HG02798 (cell line): ENCODE results near the gene PRKCH.
"Not testable (repeated sequence)": the region's sequence is repeated elsewhere in the genome, so short reads cannot be mapped to it uniquely, and the experiment has no call there.

Experiments
- ATAC-seq: cut with Tn5 transposase; IDR thresholded peaks from one replicate; pipeline ENCODE4 v1.9.1; 2021; ENCODE audit warnings: mild to moderate bottlenecking; ENCODE audit not compliant: unreplicated experiment, poor library complexity

PRKCH gene

DNA sequence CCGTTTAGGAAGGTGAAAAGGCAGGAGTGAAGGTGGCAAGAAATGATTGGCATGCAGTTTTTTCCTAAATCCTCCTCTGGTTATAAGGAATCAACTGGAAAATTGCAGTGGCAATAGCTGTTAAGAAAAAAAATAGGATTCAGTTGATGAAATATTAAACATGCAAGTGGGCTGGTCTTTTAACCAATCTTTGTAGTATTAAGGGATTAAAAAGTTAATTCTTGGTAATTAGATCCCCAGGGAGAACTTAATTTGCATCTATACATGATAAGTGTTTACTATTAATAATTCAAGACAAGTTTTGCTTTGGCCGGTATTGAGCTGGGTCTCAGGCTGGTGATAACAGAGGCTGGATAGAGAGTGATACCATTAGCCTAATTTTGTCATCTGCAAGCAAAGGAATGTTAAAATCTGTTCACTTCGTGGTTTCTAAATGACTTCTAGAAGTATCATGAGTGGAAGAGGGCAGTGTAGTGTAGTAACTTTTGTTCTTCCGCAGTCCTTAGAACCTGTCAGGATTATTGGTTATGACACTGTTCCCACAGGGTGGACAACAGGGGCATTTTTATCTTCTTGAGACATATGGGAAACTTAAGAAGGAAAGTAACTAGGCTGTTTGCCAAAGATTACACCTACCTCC, 118.5 kb downstream of the PRKCH start:
- ATAC-seq, result no peak

DNA sequence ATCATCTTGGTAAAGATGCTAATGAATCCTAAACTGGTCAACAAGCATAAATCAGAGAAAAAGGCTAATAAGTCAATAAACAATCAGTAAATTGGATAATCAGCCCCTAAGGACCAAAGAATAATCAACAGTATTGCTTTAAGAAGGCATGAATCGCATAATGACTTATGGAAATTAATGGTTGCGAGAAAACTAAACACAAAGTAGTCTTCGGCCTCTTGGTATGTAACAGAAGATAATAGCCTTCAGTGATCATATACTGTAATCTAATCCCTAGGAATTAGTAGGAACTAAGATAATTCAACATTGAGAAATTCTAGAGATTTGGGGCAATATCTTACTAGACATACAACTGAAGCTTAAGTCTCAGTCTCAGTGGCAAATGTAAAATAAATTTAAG, 122.1 kb downstream of the PRKCH start:
- ATAC-seq, result no peak

DNA sequence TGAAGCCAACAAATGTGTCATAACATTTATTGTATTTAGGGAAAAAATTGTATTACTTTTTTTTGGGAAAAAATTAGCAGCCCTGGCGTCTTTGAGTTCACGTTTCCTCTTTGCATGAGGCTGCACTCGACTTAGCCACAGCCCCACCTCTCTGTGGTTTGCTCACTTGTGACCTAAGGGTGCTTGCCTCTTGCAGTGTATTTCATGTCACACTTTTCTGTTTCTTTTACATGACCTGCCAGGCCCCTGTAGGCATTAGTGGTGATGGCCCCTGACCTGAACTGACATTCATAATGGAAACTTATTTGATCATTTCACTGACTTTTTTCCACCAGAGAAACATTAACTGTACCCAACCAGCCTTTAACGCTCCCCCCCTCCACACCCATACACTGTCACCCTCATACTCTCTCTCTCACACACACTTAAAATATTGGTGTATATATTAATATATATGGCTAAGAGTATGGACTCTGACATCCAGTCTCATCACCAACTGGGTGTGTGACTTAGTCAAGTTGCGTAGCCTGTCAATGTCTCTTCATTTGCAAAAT, 122.9 kb downstream of the PRKCH start:
- ATAC-seq, result peak; percentile 77

DNA sequence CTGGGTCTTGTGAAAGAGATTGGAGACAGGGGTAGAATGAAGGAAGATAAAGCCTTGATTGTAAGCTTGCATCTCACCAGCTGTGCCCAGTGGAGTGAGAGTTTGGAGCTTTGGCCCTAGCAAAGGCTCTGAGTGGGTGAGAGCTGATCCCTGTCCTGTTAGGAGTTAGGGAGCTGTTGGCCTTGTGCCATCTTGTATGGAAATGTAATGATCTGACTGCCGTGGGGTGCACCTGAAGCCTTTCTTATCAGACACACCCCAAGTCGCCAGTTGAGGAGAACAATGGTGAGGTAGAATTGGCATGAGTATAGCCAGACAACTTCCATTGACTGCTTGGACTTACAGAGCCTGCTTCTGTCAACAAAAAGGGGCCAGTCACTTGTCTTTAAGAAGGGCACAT, 130.1 kb downstream of the PRKCH start:
- ATAC-seq, result no peak

DNA sequence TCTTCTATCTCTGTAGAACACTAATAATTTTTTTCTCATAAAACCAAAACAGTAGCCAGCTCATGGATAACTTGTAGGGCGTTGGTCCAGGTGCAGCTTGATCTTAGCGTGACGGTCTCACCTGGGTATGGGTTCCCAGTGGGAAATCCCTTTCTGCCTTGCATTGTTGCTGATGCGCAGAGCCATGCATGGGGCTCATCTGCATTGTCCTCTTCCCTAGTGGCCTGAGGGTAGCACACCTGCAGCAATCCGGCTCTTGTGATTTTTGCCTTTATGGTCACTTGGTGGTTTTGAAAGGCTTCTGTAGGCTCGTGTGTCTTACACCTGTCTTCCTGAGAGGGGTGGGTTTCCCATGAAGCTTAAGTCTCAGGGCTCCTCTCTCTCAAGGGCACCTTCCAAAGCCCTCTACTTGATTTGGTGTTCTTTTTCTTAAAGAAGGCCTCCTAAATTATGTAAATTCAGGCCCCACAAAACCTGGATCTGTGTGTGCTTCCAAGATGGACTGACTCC, 130.6 kb downstream of the PRKCH start:
- ATAC-seq, result no peak

DNA sequence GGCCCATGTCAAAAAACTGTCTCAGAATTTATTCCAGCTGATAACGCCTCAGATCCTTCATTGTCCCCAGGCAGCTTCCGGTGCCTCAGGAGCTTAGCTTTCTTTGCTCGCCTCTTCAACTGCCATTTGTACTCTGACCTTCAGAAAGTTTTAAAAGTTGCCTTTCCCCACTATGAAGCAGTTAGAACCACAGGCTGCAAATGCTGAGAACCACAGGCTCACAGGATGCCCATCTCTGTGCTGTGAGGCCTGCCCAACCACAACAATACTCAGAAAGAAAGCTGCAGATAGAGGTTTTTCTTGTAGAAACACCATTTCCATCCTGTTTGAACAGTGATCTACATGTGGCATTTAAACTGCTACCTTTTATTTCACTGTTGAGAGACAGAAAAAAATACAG, 131.1 kb downstream of the PRKCH start:
- ATAC-seq, result no peak

DNA sequence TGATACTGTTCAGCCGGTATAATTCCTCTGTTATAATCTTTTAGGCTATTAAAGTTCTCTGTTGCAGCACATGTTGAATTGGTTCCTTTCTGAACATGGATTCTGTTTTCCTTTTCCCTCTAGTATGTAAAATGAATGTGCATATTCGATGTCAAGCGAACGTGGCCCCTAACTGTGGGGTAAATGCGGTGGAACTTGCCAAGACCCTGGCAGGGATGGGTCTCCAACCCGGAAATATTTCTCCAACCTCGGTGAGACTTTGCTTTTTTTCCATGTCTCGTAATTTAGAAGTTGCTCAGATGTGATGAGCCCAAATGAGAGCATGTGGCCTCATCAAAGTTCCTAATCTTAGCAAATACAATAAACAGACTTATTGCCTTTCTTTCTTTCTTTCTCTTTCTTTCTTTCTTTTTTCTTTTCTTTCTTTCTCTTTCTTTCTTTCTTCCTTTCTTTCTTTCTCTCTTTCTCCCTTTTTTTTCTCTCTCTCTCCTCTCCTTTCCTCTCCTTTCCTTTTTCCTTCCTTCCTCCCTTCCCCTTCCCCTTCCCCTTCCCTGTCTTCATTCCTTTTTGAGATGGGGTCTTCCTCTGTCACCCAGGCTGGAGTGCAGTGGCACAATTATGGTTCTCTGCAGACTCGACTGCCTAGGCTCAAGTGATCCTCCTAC, 131.9 kb downstream of the PRKCH start:
- no peak for ATAC-seq

DNA sequence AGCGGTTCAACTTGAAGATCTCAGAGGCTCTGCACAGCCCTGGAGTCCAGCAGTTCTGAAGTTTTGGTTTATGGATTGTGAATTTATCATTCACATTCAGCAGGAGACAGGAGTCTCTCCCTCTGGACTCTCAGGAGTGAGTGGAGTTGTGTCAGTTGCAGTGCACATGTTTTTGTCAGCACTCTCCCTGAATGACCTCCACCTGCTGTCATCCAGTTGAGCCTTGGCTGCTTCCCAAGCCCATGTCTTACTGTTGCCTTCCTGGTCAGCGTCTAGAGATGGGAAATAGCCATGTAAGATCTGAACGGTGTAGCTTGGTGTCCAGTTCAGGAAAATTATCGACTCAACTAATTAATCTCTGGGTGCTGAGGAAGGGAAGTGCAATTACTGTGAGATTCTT, 133.2 kb downstream of the PRKCH start:
- no peak for ATAC-seq

DNA sequence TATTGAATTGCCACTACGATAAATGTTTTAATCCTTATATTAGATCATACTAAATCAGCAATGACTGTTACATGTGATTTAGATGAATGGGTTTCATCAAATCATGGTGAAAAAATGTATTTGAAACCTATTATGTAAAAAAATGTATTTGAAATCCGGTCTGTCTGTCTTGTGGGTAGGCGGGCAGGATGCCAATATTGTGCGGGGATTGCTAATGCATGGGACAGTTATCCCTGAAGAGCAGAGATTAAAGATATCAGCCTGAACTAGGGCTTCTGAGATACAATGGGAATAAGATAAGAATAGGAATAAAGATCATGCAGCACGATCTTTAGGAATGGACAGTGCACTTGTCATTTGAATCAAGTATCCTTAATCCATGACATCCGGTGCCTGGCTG, 134.0 kb downstream of the PRKCH start:
- no peak for ATAC-seq

DNA sequence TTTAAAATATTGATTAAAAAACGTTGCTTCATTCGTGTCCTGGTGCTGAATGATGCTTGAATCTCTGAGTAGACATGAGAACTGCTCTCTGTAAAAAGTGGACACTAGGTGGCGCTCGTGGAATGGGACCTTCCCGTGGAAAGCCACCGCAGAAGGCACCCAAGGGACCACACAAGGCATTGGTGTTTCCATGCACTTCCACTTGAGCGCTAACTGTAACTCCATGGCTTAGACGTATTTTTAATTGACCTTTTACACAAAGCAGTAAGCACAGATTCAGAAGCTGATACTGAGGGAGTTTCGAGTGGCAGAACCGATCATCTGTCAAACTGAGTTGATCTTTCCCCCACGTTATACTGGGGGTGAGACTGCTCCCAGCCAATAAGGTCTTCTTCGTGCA, 135.3 kb downstream of the PRKCH start:
- peak; percentile 77 for ATAC-seq

DNA sequence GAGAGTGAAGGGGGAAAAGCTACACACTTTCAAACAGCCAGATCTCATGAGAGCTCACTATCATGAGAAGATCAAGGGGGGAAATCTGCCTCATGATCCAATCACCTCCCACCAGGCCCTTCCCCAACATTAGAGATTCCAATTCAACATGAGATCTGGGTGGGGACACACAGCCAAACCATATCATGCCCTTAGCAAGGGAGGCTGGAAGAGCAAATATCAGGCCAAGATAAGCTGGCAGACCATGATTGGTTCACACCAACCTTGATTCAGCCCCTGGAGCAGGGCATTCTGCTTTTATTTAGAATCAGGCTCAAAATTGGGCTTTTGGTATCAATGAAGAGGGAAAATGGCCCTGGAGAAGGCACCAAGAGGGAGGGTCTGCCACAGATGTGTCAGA, 137.4 kb downstream of the PRKCH start:
- no peak for ATAC-seq

DNA sequence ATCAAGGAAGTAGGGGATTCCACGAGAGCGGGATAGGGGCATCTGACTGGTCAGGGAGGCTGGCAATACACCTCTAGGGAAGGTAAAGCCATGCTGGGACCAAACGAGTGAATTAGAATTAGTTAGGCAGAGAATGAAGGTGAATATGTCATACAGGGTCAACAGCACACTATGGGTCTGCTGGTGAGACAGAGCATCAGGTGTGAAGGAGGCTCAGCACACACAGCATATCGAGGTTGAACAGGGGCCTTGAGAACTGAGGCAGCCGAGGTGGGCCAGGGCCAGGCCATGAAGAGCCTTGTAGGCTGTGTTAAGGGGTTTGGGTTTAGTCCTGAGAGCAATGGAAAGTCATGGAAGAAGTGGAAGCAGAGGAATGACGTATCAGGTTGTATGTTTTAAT, 137.8 kb downstream of the PRKCH start:
- ATAC-seq, result no peak

DNA sequence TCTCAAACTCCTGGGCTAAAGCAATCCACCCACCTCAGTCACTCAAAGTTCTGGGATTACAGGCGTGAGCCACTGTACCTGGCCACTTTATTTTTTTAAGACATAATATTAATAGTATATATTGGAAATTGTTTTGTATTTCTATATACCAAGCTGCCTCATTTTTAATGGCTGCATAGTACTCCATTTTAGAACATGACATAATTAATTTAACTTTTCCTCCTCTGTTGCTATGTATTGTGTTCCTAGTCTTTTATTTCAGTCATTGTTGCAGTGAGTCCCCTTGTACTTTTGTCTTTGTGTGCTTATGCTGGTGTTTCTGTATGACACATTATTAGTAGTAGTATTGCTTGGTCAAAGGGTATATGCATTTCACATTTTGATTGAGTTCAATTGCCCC, 138.7 kb downstream of the PRKCH start:
- no peak for ATAC-seq

DNA sequence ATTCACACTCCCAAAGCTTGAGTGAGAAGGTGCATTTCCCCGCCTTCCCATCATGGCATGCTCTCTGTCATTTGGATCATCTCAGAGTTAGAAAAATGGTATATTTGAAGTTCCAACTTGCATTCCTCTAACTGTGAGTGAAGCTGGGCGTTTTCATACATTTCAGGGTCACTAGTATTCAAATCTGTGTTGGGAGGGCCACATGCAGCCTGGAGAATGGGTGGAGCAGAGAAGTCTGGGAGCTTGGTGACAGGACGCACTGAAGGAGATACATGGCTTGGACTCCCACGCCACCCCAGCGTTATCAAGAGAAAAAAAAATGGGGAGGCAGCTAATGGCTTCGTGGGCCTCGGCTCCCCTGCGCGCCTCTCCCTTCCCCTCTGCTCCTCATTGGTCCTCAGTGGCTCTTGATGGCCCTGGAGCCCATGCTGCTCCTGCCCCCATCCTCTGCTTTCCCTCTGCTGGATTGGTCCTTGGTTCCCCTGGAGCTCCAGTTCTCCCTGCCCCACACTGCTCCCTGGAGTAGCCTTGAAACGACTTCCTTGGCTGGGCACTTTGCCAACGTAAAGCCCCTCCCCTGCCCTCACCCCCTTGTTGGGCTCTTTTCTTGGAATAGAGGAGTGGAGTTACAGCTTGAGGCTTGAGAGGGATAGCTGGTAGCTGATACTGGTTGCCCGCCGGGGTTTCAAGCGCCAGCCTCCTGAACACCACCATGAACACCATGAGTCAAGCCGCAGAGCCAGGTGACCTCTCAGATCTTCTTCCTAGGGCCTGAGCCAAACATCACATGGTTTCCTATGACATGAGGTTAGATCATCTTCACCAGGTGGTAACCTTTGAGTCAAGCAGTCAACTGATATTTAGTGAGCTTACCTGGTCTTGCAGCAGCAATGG, 139.6 kb downstream of the PRKCH start:
- ATAC-seq, result no peak

DNA sequence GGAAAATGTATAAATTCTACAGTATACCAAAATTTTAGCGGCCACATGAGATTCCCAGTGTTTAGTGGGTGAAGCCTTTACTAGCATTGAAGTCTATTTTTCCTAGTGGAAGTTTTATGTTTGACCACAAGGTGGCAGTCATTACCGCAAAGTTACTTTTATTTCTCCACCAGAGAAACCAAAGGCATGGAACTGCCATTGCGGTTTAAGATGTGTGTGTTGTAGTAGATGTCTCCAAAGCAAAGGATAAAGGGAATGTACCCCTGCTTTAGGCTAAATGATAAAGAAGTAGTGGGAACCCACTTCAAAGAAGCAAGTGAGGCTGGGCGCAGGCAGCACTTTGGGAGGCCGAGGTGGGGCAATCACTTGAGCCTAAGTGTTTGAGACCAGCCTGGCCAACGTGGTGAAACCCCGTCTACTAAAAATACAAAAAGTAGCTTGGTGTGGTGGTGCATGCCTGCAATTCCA, 140.5 kb downstream of the PRKCH start:
- ATAC-seq, result no peak

DNA sequence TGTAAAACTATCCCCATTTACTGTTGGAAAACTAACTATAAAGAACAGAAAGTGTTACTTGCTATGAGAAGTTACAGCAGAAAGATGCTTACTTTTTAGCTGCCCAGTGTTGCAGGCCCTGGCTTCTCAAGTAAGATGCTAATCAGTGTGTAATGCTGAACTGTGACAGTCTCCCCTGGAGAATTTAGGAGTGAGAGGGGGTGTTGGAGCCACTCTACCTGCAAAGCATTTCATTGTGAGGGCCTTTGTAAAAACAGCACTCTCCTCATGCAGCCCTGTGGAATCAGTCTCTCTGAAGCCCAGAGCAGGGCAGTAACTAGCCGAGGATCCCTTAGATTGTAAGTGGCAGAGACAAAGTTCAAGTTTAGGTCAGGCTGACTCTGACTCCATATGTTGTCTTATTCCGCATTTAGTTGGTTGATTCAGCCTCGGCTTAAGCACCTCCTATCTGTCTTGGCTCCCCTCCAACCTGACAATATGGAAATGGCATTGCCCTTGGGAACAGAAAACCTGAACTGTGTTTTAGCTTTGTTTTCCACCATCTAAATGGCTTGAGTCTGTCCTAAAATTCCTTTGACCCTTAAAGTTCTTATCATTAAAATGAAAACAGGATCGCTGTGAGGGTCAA, 141.3 kb downstream of the PRKCH start:
- no peak for ATAC-seq

DNA sequence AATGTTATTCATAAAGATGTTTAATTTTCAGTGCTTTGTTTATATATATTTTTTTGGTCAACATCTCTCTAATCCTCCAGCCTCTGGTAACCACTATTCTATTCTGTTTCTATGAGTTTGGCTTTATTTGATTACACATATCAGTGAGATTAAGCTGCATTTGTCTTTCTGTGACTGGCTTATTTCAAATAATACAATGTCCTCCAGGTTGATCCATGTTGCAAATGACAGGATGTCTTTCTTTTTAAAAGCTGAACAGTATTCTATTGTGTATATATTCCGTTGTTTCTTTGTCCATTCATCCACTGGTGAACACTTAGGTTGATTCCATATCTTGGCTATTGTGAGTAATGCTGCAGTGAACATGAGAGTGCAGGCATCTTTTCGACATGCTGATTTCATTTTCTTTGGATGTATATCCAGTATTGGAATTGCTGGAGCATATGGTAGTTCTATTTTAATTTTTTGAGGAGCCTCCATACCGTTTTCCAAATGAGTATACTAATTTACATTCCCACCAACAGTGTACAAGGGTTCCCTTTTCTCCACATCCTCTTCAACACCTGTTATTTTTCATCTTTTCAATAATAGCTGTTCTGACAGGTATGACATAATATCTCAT, 142.4 kb downstream of the PRKCH start:
- ATAC-seq, result no peak

DNA sequence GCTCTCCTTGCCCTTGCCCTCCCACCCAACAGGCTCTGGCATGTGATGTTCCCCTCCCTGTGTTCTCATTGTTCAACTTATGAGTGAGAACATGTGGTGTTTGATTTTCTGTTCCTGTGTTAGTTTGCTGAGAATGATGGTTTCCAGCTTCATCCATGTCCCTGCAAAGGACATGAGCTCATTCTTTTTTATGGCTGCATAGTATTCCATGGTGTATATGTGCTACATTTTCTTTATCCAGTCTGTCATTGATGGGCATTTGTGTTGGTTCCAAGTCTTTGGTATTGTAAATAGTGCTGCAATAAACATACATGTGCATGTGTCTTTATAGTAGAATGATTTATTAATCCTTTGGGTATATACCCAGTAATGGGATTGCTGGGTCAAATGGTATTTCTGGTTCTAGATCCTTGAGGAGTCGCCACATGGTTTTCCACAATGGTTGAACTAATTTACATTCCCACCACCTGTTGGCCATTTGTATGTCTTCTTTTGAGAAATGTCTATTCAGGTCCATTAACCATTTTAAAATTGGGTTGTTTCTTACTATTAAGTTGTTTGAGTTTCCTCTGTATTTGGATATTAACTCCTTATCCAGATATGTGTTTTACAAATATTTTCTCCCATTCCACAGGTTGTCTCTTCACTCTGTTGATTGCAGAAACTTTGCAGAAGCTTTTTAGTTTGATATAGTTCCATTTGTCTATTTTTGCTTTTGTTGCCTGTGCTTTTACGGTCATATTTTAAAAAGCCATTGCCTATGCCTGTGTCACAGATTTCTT, 143.4 kb downstream of the PRKCH start:
- ATAC-seq, result not testable (repeated sequence)

DNA sequence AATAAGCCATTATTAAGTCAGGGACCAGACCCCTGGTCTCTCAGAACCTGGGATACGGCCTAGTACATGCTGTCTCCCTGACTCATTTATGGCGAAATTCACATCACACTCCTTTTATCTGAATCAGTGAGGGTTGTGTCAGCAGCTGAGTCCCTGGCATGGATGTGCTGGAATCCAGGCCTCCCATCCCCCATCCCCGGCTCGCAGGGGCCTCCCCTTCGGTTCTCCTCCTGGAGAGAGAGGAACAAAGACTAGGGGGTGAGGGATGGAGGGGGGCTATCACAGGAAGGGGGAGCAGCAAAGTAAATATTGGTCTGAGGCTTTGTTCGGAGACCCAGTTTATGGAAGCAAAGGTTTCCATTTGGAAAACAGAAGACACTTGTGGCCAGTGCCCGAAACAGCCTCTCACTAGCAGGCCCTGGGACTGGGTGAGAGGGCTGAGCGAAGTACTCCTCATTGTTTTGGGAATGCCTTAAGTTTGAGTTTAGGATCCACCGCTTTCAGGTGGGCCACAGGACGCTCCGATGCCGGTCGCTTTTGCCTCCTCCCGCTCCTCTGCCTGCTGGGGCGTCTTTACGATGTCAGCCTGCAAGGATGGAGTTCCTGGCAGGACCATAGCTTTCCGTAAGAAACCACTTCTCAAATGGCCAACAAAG, 145.0 kb downstream of the PRKCH start:
- no peak for ATAC-seq
